AG09319 (cell line): Measurements from ENCODE around the gene GAGE12E.
"Not testable (repeated sequence)": the region's sequence is repeated elsewhere in the genome, so short reads cannot be mapped to it uniquely, and the experiment has no call there.

Source experiments
- DNase-seq: peaks from one replicate; pipeline ENCODE4 v3.0.0-alpha.2; 2010; ENCODE audit warnings: low read depth; ENCODE audit errors: extremely low read depth

Gene GAGE12E

GRCh38 chrX:49550989-49551388 lies at the start of gene GAGE12E:
Gene GAGE12E (plus strand): TSS chrX:49551289. CDS start chrX:49552444, 1,155 bp downstream.
- DNase-seq = not testable (repeated sequence)

- not testable (repeated sequence) for DNase-seq
These were observed 19.2 kb upstream of the GAGE12E start, which contains the start of gene GAGE12C for GRCh38 chrX:49531877-49532276. Gene GAGE12C (plus strand): TSS chrX:49532177. CDS start chrX:49533332, 1,155 bp downstream.

- not testable (repeated sequence) for DNase-seq
These were observed 9.7 kb upstream of the GAGE12E start, which contains the start of gene GAGE12D for GRCh38 chrX:49541433-49541832. Gene GAGE12D (plus strand): TSS chrX:49541733. CDS start chrX:49542888, 1,155 bp downstream.

- not testable (repeated sequence) for DNase-seq
These were observed 9.5 kb downstream of the GAGE12E start, which contains the start of gene GAGE12F for GRCh38 chrX:49560542-49560941. Gene GAGE12F (plus strand): TSS chrX:49560842. CDS start chrX:49561997, 1,155 bp downstream.

GRCh38 chrX:49568728-49569127 lies 17.6 kb downstream of the GAGE12E start:
- not testable (repeated sequence) for DNase-seq

GRCh38 chrX:49569152-49569551 lies 18.1 kb downstream of the GAGE12E start:
- DNase-seq = not testable (repeated sequence)

GRCh38 chrX:49570100-49570499 lies 19.0 kb downstream of the GAGE12E start, which contains the start of gene GAGE12G:
Gene GAGE12G (plus strand): TSS chrX:49570400. CDS start chrX:49571555, 1,155 bp downstream.
- DNase-seq = not testable (repeated sequence)

- DNase-seq = not testable (repeated sequence)
These were observed 28.6 kb downstream of the GAGE12E start, which contains the start of gene GAGE12H for GRCh38 chrX:49579649-49580048. Gene GAGE12H (plus strand): TSS chrX:49579949. CDS start chrX:49581104, 1,155 bp downstream.

- not testable (repeated sequence) for DNase-seq
These were observed 38.1 kb downstream of the GAGE12E start, which contains the start of gene GAGE2A for GRCh38 chrX:49589196-49589595. Gene GAGE2A (plus strand): TSS chrX:49589496. CDS start chrX:49590651, 1,155 bp downstream.

GRCh38 chrX:49589769-49590478 lies 38.8 kb downstream of the GAGE12E start:
- DNase-seq = not testable (repeated sequence)

- DNase-seq = not testable (repeated sequence)
These were observed 39.4 kb downstream of the GAGE12E start for GRCh38 chrX:49590488-49590887.

- not testable (repeated sequence) for DNase-seq
These were observed 47.6 kb downstream of the GAGE12E start, which contains the start of gene GAGE1 for GRCh38 chrX:49598720-49599119. Gene GAGE1 (plus strand): TSS chrX:49599020. CDS start chrX:49600175, 1,155 bp downstream.
